ENCODE data around the gene PLEKHG2. TPM values are rescaled to one million over a fixed set of nuclear protein-coding genes. Genes with fewer than 3 reads are reported as not detected.
"Not testable (repeated sequence)": the region's sequence is repeated elsewhere in the genome, so short reads cannot be mapped to it uniquely, and the experiment has no call there.

Gene PLEKHG2
- total RNA-seq, 1 donor from 2014 or later, result 14.1 TPM

GRCh38 chr19:39370735-39371134 lies 41.7 kb upstream of the PLEKHG2 start:
- DNase-seq, result no peak
- Histone ChIP-seq H3K4me3 (no peak overlapping the region), H3K27ac (replicated peaks) (peak overlapping the region; percentile 90), H3K9me3 (replicated peaks) (no peaks in the 10 kb centered on the region), H3K4me1 (peaks cover 24% of the 10 kb centered on the region), H3K36me3 (peaks cover 57% of the 10 kb centered on the region), H3K27me3 (ENCODE audit: low read depth) (no peaks in the 10 kb centered on the region)
- intact Hi-C loops (cut with micrococcal nuclease), result no loop called here
- TF ChIP-seq CTCF (IDR thresholded peaks at IDR 0.05; ENCODE audit: borderline replicate concordance), result no peak

- intact Hi-C loops (cut with micrococcal nuclease), result no loop called here
- DNase-seq, result peak; percentile 82
- Histone ChIP-seq H3K9me3 (replicated peaks) (no peaks in the 10 kb centered on the region), H3K27ac (replicated peaks) (peak overlapping the region; percentile 90), H3K27me3 (ENCODE audit: low read depth) (no peaks in the 10 kb centered on the region), H3K4me1 (peaks cover 24% of the 10 kb centered on the region), H3K36me3 (peaks cover 66% of the 10 kb centered on the region), H3K4me3 (peak overlapping the region; percentile 19)
- peak; percentile 9 for TF ChIP-seq CTCF (IDR thresholded peaks at IDR 0.05; ENCODE audit: borderline replicate concordance)
Measured at GRCh38 chr19:39372047-39372802, 40.2 kb upstream of the PLEKHG2 start.

DNA sequence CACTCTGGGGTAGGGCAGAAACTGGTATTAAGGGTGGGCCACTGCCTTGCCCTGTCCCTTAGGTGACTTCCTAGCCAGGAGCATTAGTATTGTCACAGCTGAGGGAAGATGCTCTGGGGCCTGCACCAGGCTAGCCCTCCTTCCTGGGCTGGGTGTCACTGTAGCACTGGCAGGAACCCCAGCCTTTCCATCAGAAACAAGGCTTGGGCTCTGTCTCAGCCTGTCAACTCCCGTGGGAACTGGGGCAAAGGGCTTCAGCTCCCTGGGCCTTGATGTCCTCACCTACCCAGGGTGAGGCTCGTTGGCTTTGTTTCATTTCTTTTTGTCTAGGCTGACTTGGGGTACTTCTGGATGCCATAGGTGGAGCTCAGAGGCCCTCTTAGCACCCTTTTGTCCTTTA lies 39.5 kb upstream of the PLEKHG2 start:
- Histone ChIP-seq H3K9me3 (replicated peaks) (no peaks in the 10 kb centered on the region), H3K36me3 (peaks cover 72% of the 10 kb centered on the region), H3K27me3 (ENCODE audit: low read depth) (no peaks in the 10 kb centered on the region), H3K4me3 (peak overlapping the region; percentile 19), H3K4me1 (peaks cover 24% of the 10 kb centered on the region), H3K27ac (replicated peaks) (peak overlapping the region; percentile 90)
- no peak for DNase-seq
- intact Hi-C loops (cut with micrococcal nuclease), result no loop called here
- TF ChIP-seq CTCF (IDR thresholded peaks at IDR 0.05; ENCODE audit: borderline replicate concordance), result no peak

GRCh38 chr19:39375929-39376328 lies 36.5 kb upstream of the PLEKHG2 start:
- Histone ChIP-seq H3K4me3 (no peak overlapping the region), H3K27ac (replicated peaks) (no peak overlapping the region), H3K27me3 (ENCODE audit: low read depth) (no peaks in the 10 kb centered on the region), H3K9me3 (replicated peaks) (no peaks in the 10 kb centered on the region), H3K36me3 (peaks cover 75% of the 10 kb centered on the region), H3K4me1 (peaks cover 24% of the 10 kb centered on the region)
- no peak for TF ChIP-seq CTCF (IDR thresholded peaks at IDR 0.05; ENCODE audit: borderline replicate concordance)
- DNase-seq, result no peak
- intact Hi-C loops (cut with micrococcal nuclease), result no loop called here

DNA sequence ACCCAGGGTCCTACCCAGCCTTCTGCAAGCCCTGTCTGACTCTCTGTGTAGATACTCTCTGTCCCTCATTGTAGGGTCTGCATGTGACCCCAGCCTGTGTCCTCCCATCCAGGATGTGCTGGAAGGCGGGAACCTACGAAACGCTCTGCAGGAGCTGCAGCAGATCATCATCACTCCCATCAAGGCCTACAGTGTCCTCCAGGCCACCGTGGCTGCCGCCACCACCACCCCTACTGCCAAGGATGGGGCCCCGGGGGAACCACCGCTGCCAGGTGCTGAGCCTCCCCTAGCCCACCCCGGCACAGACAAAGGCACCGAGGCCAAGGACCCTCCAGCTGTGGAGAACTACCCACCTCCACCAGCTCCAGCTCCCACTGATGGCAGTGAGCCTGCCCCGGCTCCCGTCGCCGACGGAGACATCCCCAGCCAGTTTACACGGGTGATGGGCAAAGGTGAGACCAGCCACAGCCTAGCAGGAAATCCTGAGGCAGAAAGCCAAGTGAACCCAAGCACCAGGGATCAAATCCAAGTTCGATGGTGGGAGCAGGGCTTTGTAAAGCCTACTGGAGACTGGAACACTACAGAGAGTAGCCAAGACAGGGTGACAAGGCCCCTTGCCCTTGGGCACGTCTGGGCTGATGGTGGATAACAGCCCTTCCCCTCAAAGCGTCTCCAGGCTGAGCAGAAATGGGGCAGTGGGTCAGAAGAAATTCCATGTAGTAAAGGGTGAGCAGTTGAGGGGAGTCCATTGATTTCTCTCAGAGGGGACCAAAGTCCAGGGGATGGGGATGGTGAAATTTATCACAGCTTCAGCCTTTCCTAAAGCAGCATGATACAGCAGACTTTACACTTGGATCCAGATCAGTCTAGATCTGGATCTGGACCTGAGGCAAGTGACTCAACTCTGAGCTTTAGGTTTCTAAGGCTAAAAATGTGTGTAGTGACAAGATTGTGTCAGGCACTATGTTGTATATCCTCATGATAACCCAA lies 34.8 kb upstream of the PLEKHG2 start:
- intact Hi-C loops (cut with micrococcal nuclease), result no loop called here
- H3K27ac ChIP-seq (replicated peaks), result no peak overlapping the region

DNA sequence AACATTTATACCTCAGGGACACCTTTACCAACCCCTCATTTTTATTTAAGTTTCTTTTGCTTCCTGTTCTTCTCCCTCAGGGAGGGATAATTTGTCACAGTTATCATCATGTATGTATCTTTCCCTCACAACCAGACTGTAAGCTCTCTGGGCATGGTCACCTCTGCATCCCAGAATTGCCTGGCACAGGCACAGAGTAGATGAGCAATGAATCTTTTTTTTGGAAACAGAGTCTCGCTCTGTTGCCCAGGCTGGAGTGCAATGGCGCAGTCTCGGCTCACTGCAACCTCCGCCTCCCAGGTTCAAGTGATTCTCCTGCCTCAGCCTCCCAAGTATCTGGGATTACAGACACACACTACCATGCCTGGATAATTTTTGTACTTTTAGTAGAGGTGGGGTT lies 33.1 kb upstream of the PLEKHG2 start:
- H3K9me3 ChIP-seq (replicated peaks); intact Hi-C loops (cut with micrococcal nuclease); DNase-seq; H3K4me3 ChIP-seq; H3K27me3 ChIP-seq (ENCODE audit: low read depth); H3K27ac ChIP-seq (replicated peaks); H3K4me1 ChIP-seq: not testable (repeated sequence)
- peaks cover 98% of the 10 kb centered on the region for H3K36me3 ChIP-seq

More for the DNA sequence above, 34.8 kb upstream of the PLEKHG2 start:
- Histone ChIP-seq H3K9me3 (replicated peaks) (no peaks in the 10 kb centered on the region), H3K4me1 (peaks cover 12% of the 10 kb centered on the region), H3K27me3 (ENCODE audit: low read depth) (no peaks in the 10 kb centered on the region), H3K36me3 (peaks cover 85% of the 10 kb centered on the region), H3K4me3 (no peak overlapping the region)
- no peak for TF ChIP-seq CTCF (IDR thresholded peaks at IDR 0.05; ENCODE audit: borderline replicate concordance)
- DNase-seq, result no peak

Measured in left ventricle myocardium inferior (tissue), 1 donor.